GM21737 (cell line): ENCODE measurements around the gene CLCN5.
"Not testable (repeated sequence)": the region's sequence is repeated elsewhere in the genome, so short reads cannot be mapped to it uniquely, and the experiment has no call there.

Experiments
- ATAC-seq: cut with Tn5 transposase; IDR thresholded peaks from one replicate; pipeline ENCODE4 v1.9.1; 2021; ENCODE audit warnings: mild to moderate bottlenecking, moderate library complexity; ENCODE audit not compliant: unreplicated experiment

Gene CLCN5

GRCh38 chrX:49995107-49995731 lies 72.8 kb downstream of the CLCN5 start:
- ATAC-seq, result no peak

- no peak for ATAC-seq
These were observed 73.5 kb downstream of the CLCN5 start for GRCh38 chrX:49995795-49996455.

GRCh38 chrX:49996474-49996873 lies 74.1 kb downstream of the CLCN5 start:
- no peak for ATAC-seq

GRCh38 chrX:49999087-49999486 lies 76.7 kb downstream of the CLCN5 start:
- ATAC-seq, result no peak

- ATAC-seq, result no peak
These were observed 78.6 kb downstream of the CLCN5 start for GRCh38 chrX:50000937-50001542.

GRCh38 chrX:50002067-50002714 lies 79.8 kb downstream of the CLCN5 start:
- no peak for ATAC-seq

GRCh38 chrX:50003467-50003866 lies 81.1 kb downstream of the CLCN5 start:
- ATAC-seq, result no peak

- no peak for ATAC-seq
These were observed 81.5 kb downstream of the CLCN5 start for GRCh38 chrX:50003927-50004326.

GRCh38 chrX:50025591-50025990 lies 103.2 kb downstream of the CLCN5 start:
- ATAC-seq, result not testable (repeated sequence)

GRCh38 chrX:50035126-50035525 lies 112.7 kb downstream of the CLCN5 start:
- ATAC-seq, result no peak

- ATAC-seq, result no peak
These were observed 114.0 kb downstream of the CLCN5 start for GRCh38 chrX:50036426-50036825.

- ATAC-seq, result no peak
These were observed 123.4 kb downstream of the CLCN5 start for GRCh38 chrX:50045823-50046222.

GRCh38 chrX:50049228-50049627 lies 126.8 kb downstream of the CLCN5 start:
- no peak for ATAC-seq

GRCh38 chrX:50054147-50054546 lies 131.8 kb downstream of the CLCN5 start:
- ATAC-seq, result no peak

GRCh38 chrX:50066318-50066937 lies 144.0 kb downstream of the CLCN5 start:
- ATAC-seq, result no peak

- no peak for ATAC-seq
These were observed 145.3 kb downstream of the CLCN5 start for GRCh38 chrX:50067435-50068284.

GRCh38 chrX:50068285-50068563 lies 145.8 kb downstream of the CLCN5 start:
- ATAC-seq, result no peak

GRCh38 chrX:50068893-50069292 lies 146.5 kb downstream of the CLCN5 start:
- ATAC-seq, result no peak

GRCh38 chrX:50071494-50071893 lies 149.1 kb downstream of the CLCN5 start:
- no peak for ATAC-seq

GRCh38 chrX:50072110-50072509 lies 149.7 kb downstream of the CLCN5 start:
- ATAC-seq, result no peak

GRCh38 chrX:50073601-50074000 lies 151.2 kb downstream of the CLCN5 start:
- no peak for ATAC-seq
